Measurements from ENCODE around the gene CASK.

Gene CASK

GRCh38 chrX:41956027-41956426 is 32.7 kb upstream of the CASK start:
- no peak overlapping the region for H3K4me3 ChIP-seq (replicated peaks; ENCODE audit: low read depth, low read length)
- DNase-seq (ENCODE audit: extremely low read depth, low read depth) = no peak
- no peak for TF ChIP-seq CTCF (IDR thresholded peaks at IDR 0.05; ENCODE audit: low read depth, low read length, missing control alignments)

GRCh38 chrX:41952102-41952501 is 28.7 kb upstream of the CASK start:
- DNase-seq (ENCODE audit: extremely low read depth, low read depth) = no peak
- TF ChIP-seq CTCF (IDR thresholded peaks at IDR 0.05; ENCODE audit: low read depth, low read length, missing control alignments) = no peak
- no peak overlapping the region for H3K4me3 ChIP-seq (replicated peaks; ENCODE audit: low read depth, low read length)

- DNase-seq (ENCODE audit: extremely low read depth, low read depth) = no peak
- TF ChIP-seq CTCF (IDR thresholded peaks at IDR 0.05; ENCODE audit: low read depth, low read length, missing control alignments) = no peak
- H3K4me3 ChIP-seq (replicated peaks; ENCODE audit: low read depth, low read length) = no peak overlapping the region
Observed at GRCh38 chrX:41946989-41947612, 23.7 kb upstream of the CASK start.

- H3K4me3 ChIP-seq (replicated peaks; ENCODE audit: low read depth, low read length) = no peak overlapping the region
- no peak for DNase-seq (ENCODE audit: extremely low read depth, low read depth)
- no peak for TF ChIP-seq CTCF (IDR thresholded peaks at IDR 0.05; ENCODE audit: low read depth, low read length, missing control alignments)
Observed at GRCh38 chrX:41946235-41946634, 22.9 kb upstream of the CASK start.

GRCh38 chrX:41935832-41936231 is 12.5 kb upstream of the CASK start:
- no peak for TF ChIP-seq CTCF (IDR thresholded peaks at IDR 0.05; ENCODE audit: low read depth, low read length, missing control alignments)
- DNase-seq (ENCODE audit: extremely low read depth, low read depth) = no peak

GRCh38 chrX:41933546-41933945 is 10.2 kb upstream of the CASK start:
- TF ChIP-seq CTCF (IDR thresholded peaks at IDR 0.05; ENCODE audit: low read depth, low read length, missing control alignments) = no peak
- no peak for DNase-seq (ENCODE audit: extremely low read depth, low read depth)
- no peak overlapping the region for H3K4me3 ChIP-seq (replicated peaks; ENCODE audit: low read depth, low read length)

More at GRCh38 chrX:41935832-41936231, 12.5 kb upstream of the CASK start:
- no peak overlapping the region for H3K4me3 ChIP-seq (replicated peaks; ENCODE audit: low read depth, low read length)

- no peak overlapping the region for H3K4me3 ChIP-seq (replicated peaks; ENCODE audit: low read depth, low read length)
- no peak for DNase-seq (ENCODE audit: extremely low read depth, low read depth)
- no peak for TF ChIP-seq CTCF (IDR thresholded peaks at IDR 0.05; ENCODE audit: low read depth, low read length, missing control alignments)
Observed at GRCh38 chrX:41932885-41933284, 9.5 kb upstream of the CASK start.
